SKM-1 (cell line): Measurements from ENCODE around the gene TCF7L1.
"Not testable (repeated sequence)": the region's sequence is repeated elsewhere in the genome, so short reads cannot be mapped to it uniquely, and the experiment has no call there.

ENCODE experiments used
- DNase-seq: peaks from one replicate; lab custom pipeline; 2025; ENCODE audit not compliant: unreplicated experiment; lab: John Stamatoyannopoulos, UW

The TCF7L1 gene

GRCh38 chr2:85341269-85342029, 208.3 kb downstream of the TCF7L1 start:
- no peak for DNase-seq

GRCh38 chr2:85342156-85342555, 209.0 kb downstream of the TCF7L1 start:
- no peak for DNase-seq

- DNase-seq = not testable (repeated sequence)
Observed at GRCh38 chr2:85343207-85343895, 210.2 kb downstream of the TCF7L1 start.

GRCh38 chr2:85344356-85344954, 211.3 kb downstream of the TCF7L1 start:
- DNase-seq = no peak

GRCh38 chr2:85347599-85347998, 214.4 kb downstream of the TCF7L1 start:
- no peak for DNase-seq

GRCh38 chr2:85353876-85354285, 220.7 kb downstream of the TCF7L1 start:
- DNase-seq = no peak

- peak; percentile 100 for DNase-seq
Observed at GRCh38 chr2:85354286-85355072, 221.3 kb downstream of the TCF7L1 start, which contains the start of the genes ELMOD3 and RETSAT. TSS of gene ELMOD3 (plus strand) at chr2:85354769. CDS start at chr2:85357199, 2,430 bp downstream. TSS of gene RETSAT (minus strand) at chr2:85354528. CDS start at chr2:85354507, 21 bp downstream.

GRCh38 chr2:85355073-85355410, 221.8 kb downstream of the TCF7L1 start:
- no peak for DNase-seq

- no peak for DNase-seq
Observed at GRCh38 chr2:85355521-85355920, 222.3 kb downstream of the TCF7L1 start.

- no peak for DNase-seq
Observed at GRCh38 chr2:85356186-85356585, 223.0 kb downstream of the TCF7L1 start.

- DNase-seq = no peak
Observed at GRCh38 chr2:85357736-85358135, 224.5 kb downstream of the TCF7L1 start.
